Measurements from ENCODE around the gene CPS1. TPM values are rescaled to one million over a fixed set of nuclear protein-coding genes. Genes with fewer than 3 reads are reported as not detected.
A peak's percentile ranks its signal among the peaks of the same experiment; 100 is the strongest.

Gene CPS1
- 1,770 TPM for total RNA-seq

DNA sequence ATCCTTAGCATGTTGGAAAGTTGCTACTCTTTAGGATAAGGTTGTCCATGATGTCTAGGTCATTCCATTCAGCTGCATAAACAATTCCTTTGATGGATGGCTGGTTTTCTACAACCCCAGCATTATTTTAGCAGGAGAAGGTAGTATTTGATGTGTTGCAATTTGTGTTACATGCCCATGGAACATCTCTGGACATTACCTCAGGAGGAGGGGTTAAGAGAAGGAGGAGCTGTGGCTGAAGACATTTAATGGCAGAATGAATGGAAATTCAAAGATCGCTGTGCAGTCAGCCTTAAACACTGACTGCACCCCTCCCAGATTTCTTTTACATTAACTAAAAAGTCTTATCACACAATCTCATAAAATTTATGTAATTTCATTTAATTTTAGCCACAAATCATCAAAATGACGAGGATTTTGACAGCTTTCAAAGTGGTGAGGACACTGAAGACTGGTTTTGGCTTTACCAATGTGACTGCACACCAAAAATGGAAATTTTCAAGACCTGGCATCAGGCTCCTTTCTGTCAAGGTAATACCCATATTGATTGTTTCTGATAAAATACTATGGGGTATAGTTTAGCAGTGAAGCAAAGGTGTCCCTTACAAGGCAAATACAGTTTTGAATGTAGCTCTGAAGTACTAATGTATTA is at the start of gene CPS1:
Gene CPS1 (plus strand): TSS at position 271 of the 652 bp plus-strand sequence. CDS start 135 bp downstream, at position 406.
- peak; percentile 61 for DNase-seq (ENCODE audit: low spot score)
- ATAC-seq = peak; percentile 71

GRCh38 chr2:210515911-210516310 is 40.5 kb upstream of the CPS1 start:
- ATAC-seq (no peak), DNase-seq (ENCODE audit: low spot score) (no peak)

GRCh38 chr2:210517264-210517663 is 39.1 kb upstream of the CPS1 start:
- ATAC-seq (no peak), DNase-seq (ENCODE audit: low spot score) (no peak)

DNA sequence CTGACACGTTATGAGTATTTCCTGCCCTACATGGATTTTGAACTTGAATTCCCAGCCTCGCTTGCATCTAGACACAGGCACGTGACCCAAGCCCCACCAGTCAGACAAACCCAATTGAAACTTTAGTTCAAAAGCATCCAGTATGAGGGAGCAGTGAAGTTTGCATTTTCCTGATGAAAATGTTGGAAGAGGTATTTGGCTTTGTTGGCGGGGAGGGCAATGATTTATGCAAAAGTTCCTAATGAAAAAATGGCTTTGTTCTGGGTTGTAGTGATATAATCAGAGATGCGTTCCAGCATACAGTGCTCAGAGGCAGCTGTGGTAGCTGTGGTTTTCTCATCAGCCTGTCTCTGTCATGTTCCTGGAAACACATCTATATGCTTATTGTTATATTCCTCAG is 36.8 kb upstream of the CPS1 start:
- ATAC-seq = no peak
- no peak for DNase-seq (ENCODE audit: low spot score)

DNA sequence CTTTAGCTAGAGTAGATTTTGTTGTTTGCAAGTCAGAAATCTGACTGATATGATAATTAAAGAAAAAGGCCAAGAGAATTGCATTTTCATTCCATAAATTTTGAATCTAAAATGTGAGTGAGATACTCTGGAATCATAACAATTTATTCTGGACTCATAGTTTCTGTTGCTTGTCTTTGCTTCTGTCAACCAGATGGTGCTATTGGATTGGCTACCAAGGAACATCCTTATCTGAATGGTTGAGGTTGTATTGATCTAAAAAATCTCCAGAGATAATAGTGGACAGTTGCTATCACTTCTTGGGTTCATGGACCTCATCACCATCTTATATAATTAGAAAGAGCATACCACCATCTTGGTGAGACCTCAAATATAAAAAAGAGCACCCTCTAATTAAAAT is 34.0 kb upstream of the CPS1 start:
- DNase-seq (ENCODE audit: low spot score) (no peak), ATAC-seq (peak; percentile 67)

DNA sequence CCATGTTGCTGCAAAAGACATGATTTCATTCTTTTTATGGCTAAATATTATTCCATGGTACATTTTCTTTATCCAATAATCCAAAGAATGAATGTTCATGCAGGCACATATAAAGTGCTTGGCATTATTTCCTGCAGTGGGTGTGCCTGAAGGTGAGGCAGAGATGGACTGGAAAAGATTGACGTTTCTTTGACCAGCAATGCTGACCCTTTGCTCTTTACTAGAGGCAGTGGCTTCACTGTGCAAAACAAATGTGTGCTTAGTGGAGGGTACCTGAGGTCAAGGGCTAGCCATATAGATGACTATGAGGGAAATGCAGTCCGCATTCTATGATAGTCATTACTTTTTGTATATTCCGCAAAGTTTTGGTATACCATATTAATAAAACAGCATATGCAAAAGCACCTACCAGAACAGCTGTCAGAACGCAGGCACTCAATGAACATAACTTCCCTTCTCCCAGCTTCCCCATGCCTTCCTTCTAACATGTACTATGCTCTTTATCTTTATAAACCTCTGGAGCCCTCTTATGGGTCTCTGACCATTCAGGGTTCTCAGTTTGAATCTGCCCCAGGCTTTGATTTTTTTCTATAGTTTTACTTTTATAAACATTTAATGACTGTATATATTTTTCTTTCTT is 32.6 kb upstream of the CPS1 start:
- ATAC-seq = peak; percentile 73
- DNase-seq (ENCODE audit: low spot score) = peak; percentile 55

GRCh38 chr2:210524533-210524932 is 31.9 kb upstream of the CPS1 start:
- DNase-seq (ENCODE audit: low spot score) (no peak), ATAC-seq (peak; percentile 52)

- ATAC-seq = peak; percentile 26
- no peak for DNase-seq (ENCODE audit: low spot score)
These were observed 29.1 kb upstream of the CPS1 start for GRCh38 chr2:210527286-210527685.

DNA sequence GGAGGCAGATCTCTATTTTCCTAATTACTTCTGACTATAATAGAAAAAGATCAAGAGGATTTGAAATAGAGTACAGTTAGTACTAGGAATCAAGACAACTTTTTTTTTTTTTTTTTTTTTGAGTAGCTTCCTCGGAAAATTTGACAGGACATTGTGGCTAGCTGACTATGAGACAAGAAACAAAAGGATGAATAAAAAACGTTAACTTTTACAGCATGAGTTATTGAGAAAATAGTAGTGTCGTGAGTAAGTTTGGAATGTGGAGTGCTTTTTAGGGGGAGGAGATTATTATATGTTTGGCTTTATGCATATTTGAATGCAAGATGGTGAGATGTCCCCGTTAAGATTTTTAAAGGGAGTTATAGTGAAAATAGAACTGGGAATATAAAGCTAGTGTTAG is 27.7 kb upstream of the CPS1 start:
- no peak for DNase-seq (ENCODE audit: low spot score)
- ATAC-seq = no peak

GRCh38 chr2:210531050-210531449 is 25.3 kb upstream of the CPS1 start:
- no peak for DNase-seq (ENCODE audit: low spot score)
- ATAC-seq = peak; percentile 57

- peak; percentile 67 for ATAC-seq
- DNase-seq (ENCODE audit: low spot score) = no peak
These were observed 24.9 kb upstream of the CPS1 start for GRCh38 chr2:210531482-210531881.

GRCh38 chr2:210533389-210533788 is 23.0 kb upstream of the CPS1 start:
- DNase-seq (ENCODE audit: low spot score) (no peak), ATAC-seq (no peak)

DNA sequence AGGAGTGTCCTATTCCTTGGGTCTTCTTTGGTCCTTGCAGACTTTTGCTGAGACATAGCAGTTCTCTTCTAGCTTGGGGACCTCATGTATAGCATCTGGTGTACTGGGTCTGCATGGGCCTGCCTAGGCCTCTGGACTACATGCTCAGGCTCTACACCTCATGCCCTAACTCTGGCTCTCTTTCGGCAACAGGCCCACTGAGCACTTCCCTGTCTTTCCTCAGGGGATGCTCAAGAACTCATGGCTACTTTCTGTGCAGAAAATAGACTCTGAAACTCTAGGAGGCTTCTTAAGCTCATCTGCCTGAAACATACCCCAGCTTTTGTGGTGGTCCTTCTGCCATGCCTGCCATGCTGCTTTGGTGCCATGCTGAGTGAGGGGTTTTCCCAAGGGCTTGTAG is 21.5 kb upstream of the CPS1 start:
- ATAC-seq (no peak), DNase-seq (ENCODE audit: low spot score) (no peak)

GRCh38 chr2:210536973-210537650 is 19.3 kb upstream of the CPS1 start:
- no peak for ATAC-seq
- no peak for DNase-seq (ENCODE audit: low spot score)

DNA sequence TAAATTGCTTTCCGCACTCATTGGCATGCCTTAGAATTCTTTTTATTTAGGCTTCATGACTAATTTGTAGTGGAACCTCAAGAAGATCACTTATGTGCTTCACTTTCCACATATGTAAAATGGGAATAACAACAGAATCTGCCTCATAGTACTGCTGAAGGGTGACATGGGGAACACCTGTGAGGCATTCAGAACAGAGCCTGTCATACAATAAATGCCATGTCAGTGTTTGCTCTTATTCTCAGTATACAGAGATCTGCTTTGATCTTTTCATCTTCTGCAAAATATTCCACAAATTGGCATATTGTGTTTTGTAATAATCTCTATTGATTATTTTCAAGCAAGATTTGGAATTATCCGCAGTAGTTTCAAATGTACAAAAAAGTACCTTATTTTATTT is 17.4 kb upstream of the CPS1 start:
- peak; percentile 24 for ATAC-seq
- no peak for DNase-seq (ENCODE audit: low spot score)

GRCh38 chr2:210539578-210540416 is 16.6 kb upstream of the CPS1 start:
- peak; percentile 54 for ATAC-seq
- no peak for DNase-seq (ENCODE audit: low spot score)

DNA sequence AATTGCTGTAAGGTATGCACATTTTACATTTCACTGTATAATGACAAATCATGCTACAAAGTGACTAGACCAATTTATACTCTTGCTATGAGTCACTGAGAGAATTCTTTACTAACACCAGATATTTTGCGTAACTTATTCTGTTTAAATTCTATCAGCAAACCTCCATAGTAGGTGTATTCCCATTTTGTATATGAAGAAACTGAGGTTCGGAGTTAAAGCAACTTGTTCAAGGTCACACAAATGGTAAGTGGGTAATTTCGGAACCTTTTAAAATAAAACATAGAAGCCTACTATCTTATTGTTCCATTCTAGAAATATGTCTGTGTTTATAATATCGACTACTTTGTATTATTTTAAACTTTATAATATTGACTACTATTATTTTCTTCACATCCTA is 15.9 kb upstream of the CPS1 start:
- ATAC-seq = no peak
- DNase-seq (ENCODE audit: low spot score) = no peak

GRCh38 chr2:210540900-210541289 is 15.5 kb upstream of the CPS1 start:
- DNase-seq (ENCODE audit: low spot score) = no peak
- peak; percentile 49 for ATAC-seq

GRCh38 chr2:210541290-210541902 is 15.0 kb upstream of the CPS1 start:
- DNase-seq (ENCODE audit: low spot score) (peak; percentile 75), ATAC-seq (peak; percentile 78)

GRCh38 chr2:210544007-210544590 is 12.3 kb upstream of the CPS1 start:
- ATAC-seq = no peak
- no peak for DNase-seq (ENCODE audit: low spot score)

- ATAC-seq (no peak), DNase-seq (ENCODE audit: low spot score) (no peak)
These were observed 11.6 kb upstream of the CPS1 start for GRCh38 chr2:210544831-210545230.

Data from left lobe of liver (tissue), 2 donors.